Nephron (organoid): ENCODE measurements around the gene SFXN4.
"Not testable (repeated sequence)": the region's sequence is repeated elsewhere in the genome, so short reads cannot be mapped to it uniquely, and the experiment has no call there.

ENCODE experiments used
- H3K27ac Mint-ChIP-seq, 3 experiments: 2 replicates each; pipeline ENCODE4 v1.8.0; 2020; ENCODE audit warnings: mixed read lengths in 3 of 3, mild to moderate bottlenecking in 2 of 3, moderate library complexity in 1 of 3
- H3K27me3 Mint-ChIP-seq: 2 replicates; pipeline ENCODE4 v1.8.0; 2021; ENCODE audit warnings: low read depth, mild to moderate bottlenecking, moderate library complexity, mixed read lengths
- H3K36me3 Mint-ChIP-seq: 2 replicates; pipeline ENCODE4 v1.8.0; 2020; ENCODE audit warnings: low read depth, mixed read lengths
- H3K4me1 Mint-ChIP-seq: 2 replicates; pipeline ENCODE4 v1.8.0; 2020; ENCODE audit warnings: mixed read lengths
- H3K4me3 Mint-ChIP-seq, 3 experiments: 2 replicates each; pipeline ENCODE4 v1.8.0; 2020; ENCODE audit warnings: mild to moderate bottlenecking in 3 of 3, mixed read lengths in 3 of 3, moderate library complexity in 2 of 3
- H3K9me3 Mint-ChIP-seq: 2 replicates; pipeline ENCODE4 v1.8.0; 2020; ENCODE audit warnings: mixed read lengths
- CTCF ChIP-seq, 3 experiments: fragments of 200-600 bp; sonication (generic); IDR thresholded peaks; one replicate each; pipeline ENCODE4 v1.5.0; 2021; ENCODE audit warnings: antibody characterized with exemption in 3 of 3; ENCODE audit not compliant: unreplicated experiment in 3 of 3

Gene SFXN4

GRCh38 chr10:119098576-119098975 lies 66.9 kb downstream of the SFXN4 start:
- TF ChIP-seq CTCF (IDR thresholded peaks at IDR 0.05; ENCODE audit: unreplicated experiment in 3 of 3): no peak
- Mint-ChIP-seq H3K27ac (no peak overlapping the region), H3K4me3 (no peak overlapping the region), H3K4me1 (no peaks in the 10 kb centered on the region), H3K27me3 (peaks cover 11% of the 10 kb centered on the region), H3K9me3 (no peaks in the 10 kb centered on the region), H3K36me3 (no peaks in the 10 kb centered on the region)

GRCh38 chr10:119096641-119097415 lies 68.7 kb downstream of the SFXN4 start:
- H3K9me3 Mint-ChIP-seq, H3K36me3 Mint-ChIP-seq, H3K27ac Mint-ChIP-seq, H3K4me1 Mint-ChIP-seq, H3K4me3 Mint-ChIP-seq: not testable (repeated sequence)
- peaks cover 13% of the 10 kb centered on the region for H3K27me3 Mint-ChIP-seq

GRCh38 chr10:119095640-119096039 lies 69.9 kb downstream of the SFXN4 start:
- Mint-ChIP-seq H3K4me1 (no peaks in the 10 kb centered on the region), H3K36me3 (no peaks in the 10 kb centered on the region), H3K9me3 (no peaks in the 10 kb centered on the region), H3K27ac (no peak overlapping the region), H3K4me3 (no peak overlapping the region), H3K27me3 (peaks cover 9% of the 10 kb centered on the region)
- TF ChIP-seq CTCF (IDR thresholded peaks at IDR 0.05; ENCODE audit: unreplicated experiment in 3 of 3): no peak

- no peak for TF ChIP-seq CTCF (IDR thresholded peaks at IDR 0.05; ENCODE audit: unreplicated experiment in 3 of 3)
- H3K27me3 Mint-ChIP-seq: peaks cover 9% of the 10 kb centered on the region
- H3K4me3 Mint-ChIP-seq: no peak overlapping the region
- H3K9me3 Mint-ChIP-seq: no peaks in the 10 kb centered on the region
- no peaks in the 10 kb centered on the region for H3K4me1 Mint-ChIP-seq
- H3K27ac Mint-ChIP-seq: no peak overlapping the region
- no peaks in the 10 kb centered on the region for H3K36me3 Mint-ChIP-seq
These were observed 74.5 kb downstream of the SFXN4 start for GRCh38 chr10:119090968-119091367.
